Activated gamma-delta T cell treated with anti-CD3 and anti-CD28 coated beads, Interleukin-2, amount 50 U/mL, for 16 hours (primary cell): ENCODE measurements around the gene RUNX1.

Source experiments
- DNase-seq: peaks from one replicate; pipeline ENCODE4 v3.0.0-alpha.2; 2020; ENCODE audit warnings: low read depth

RUNX1 gene

DNA sequence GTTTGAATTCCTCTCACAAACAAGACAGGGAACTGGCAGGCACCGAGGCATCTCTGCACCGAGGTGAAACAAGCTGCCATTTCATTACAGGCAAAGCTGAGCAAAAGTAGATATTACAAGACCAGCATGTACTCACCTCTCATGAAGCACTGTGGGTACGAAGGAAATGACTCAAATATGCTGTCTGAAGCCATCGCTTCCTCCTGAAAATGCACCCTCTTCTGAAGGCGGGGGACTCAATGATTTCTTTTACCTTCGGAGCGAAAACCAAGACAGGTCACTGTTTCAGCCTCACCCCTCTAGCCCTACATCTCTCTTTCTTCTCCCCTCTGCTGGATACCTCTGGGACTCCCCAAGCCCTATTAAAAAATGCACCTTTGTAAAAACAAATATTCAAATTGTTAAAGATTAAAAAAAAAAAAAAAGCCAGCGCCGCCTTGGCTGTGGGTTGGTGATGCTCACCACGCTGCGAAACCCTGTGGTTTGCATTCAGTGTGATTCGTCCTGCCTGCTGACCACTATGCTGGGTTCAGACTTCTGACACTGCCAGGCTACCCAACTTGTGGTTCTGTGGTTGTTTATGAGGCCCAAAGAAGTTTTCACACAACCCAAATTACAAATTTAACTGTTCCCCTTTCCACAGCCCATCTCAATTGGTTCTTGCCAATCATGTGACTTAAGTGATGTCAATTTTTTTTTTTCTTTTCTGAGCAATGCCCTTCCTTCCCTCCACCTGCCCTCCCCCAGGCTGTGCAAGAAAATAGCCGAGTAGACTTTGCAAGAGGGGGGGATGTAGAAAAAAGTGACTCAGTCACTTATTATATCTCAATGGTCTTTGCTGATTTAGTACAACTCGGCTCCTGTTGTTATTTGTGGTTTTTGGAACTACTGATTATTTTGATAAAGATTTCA, at the start of gene RUNX1:
RUNX1 (minus strand) TSS at position 597 of the 912 bp plus-strand sequence.
- DNase-seq: peak; percentile 69

DNA sequence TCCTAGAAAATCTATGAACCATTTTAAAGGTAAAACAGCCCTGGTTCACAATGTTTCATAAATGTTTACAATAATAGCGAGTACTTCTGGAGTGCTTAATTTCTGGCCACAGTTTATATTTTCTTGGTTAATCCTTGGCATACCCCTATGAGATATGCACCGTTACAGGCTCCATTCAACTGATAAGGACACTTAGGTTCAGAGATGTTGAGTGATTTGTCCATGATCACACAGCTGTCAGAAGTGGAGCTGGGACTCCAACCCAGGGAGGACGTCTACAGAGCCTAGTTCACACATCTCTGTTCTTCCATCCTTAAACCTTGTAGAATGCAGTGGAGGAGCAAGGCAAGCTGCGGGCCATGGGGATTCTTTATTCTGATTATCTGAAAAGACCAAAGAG, 48.4 kb upstream of the RUNX1 start:
- DNase-seq: no peak

DNA sequence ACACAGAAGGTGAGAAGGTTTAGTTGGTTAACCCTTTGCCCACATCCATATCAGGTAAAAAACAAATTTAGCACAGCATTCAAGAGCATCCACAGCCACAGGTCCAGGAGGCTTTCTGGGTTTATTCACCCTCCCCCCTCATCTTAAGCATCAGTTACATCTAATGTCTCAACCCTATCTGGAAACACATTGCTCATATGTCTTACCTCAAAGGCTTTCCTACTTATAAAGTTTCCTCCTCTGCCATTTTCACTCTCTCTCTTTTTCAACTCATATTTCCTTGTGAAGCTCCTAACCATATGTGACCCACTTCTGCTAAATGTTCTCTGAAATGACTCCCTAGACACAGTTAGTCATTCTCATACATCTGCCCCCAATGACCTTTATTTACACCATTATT, 47.9 kb upstream of the RUNX1 start:
- DNase-seq: no peak

DNA sequence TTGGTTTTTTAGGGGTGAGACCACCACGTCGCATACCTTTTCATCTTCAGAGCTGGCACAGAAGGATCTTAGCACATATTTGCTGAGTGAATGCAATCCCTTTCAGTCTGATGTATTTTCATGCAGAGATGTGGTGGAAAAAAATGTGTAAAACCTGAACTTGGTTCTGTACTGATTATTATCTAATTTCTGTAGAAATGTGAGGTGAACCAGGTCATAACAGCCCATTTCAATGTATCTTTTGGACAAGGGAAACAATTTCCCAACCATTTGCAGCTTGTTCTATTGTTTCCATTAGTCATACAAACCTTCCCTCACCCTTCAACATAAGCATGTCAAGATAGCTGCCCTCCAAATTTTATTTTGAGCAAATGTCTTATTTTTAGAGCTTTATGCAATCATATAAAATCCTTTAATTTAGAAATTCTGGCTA, 46.8 kb upstream of the RUNX1 start:
- no peak for DNase-seq

DNA sequence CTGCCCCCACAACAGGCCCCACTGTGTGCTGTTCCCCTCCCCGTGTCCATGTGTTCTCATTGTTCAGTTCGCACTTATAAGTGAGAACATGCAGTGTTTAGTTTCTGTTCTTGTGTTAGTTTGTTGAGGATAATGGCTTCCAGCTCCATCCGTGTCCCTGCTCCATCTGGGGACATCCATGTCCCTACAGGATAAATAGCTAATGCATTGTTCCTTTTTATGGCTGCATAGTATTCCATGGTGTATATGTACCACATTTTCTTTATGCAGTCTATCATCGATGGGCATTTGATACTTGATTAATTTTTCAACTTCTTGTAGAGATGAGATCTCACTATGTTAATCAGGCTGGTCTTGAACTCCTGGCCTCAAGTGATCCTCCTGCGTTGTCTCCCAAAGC, 44.4 kb upstream of the RUNX1 start:
- no peak for DNase-seq

DNA sequence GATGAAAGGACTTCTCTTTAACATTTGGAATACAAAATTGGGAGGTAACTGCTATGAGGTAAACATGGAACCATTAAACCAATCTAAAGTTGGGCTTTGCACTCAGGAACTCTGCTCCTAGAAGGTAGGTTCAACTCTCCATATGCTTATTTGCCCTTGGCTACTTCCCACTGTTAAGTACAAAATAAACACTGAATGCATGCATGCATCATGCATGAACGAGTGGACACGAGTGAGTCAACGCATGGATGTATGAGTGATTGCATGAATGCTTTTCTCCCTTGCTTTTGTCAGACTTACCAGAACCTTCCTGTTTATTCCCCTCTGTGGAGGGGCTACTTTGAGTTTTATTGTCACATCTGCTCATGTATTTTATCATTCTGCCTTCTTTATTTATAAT, 42.4 kb upstream of the RUNX1 start:
- no peak for DNase-seq

DNA sequence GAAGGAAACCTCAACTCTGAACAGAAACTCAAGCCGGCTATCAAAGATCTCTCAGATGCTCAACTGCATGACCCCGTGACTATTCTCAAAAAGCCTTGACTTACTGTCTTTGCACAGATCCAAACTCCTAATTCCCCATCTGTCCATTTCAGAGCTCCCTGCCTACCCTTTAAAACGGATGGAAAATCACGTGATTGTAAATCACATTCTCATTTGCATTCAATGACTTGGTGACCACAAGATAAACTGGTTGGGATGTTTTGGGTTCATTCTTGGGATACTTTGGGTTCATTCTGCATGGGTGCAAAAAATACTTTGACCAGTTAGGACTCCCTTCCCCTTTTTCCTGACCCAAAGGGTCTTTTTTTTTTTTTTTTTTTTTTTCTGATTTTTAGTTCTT, 41.3 kb upstream of the RUNX1 start:
- no peak for DNase-seq

DNA sequence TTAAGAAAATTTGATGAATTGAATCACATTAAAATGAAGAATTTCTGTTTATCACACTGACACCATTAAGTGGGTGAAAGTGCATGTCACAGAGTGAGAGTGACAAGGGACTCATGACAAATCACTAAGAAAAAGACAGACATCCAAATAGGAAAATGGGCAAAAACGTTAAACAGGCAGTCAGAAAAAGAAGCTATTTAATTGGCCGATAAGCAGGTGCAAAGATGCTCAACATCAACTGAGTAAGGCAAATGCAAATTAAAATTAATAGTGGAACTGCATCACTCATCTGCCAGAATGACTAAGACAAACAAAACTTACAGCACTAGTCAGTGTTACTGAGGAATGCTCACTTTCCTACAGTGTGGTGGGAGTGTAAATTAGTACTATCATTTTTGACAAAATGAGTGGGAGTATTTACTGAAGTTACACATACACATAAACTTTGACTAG, 39.2 kb upstream of the RUNX1 start:
- DNase-seq: no peak

DNA sequence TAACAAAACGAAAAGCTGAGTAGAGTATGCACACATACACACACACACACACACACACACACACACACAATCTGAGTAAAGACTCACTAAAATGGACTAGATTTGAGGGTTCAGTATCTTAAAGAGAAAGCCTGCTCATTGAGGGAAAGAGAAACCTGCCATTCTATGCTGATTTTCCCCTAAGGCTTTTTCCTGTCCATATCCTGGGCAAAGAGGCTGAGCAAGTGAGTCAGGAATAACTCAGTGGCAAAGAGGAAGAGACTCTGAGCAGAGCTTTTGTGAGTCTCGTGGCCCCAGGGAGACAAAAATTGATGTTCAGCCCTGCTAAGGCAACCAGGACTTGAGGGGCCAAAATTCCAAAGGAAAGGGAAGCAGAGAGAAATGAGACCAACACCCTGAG, 37.3 kb upstream of the RUNX1 start:
- DNase-seq: no peak

DNA sequence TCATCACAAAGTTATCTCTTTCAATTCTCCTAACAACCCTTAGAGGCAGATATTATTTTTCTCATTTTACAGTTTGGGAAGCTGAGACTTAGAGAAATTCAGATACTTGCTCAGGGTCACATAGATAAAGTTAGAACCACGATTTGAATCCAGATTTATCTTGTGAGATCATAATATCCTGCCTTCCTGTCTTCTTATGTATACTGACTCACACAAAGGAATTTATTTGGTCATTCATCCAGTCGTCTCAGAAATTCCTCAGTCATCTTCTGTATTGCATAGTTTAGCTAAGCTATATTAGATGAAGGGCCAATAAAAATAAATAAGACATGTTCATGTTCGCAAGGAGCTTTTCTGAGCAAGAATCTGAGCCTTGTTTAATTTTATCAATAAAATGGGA, 35.8 kb upstream of the RUNX1 start:
- DNase-seq: no peak

DNA sequence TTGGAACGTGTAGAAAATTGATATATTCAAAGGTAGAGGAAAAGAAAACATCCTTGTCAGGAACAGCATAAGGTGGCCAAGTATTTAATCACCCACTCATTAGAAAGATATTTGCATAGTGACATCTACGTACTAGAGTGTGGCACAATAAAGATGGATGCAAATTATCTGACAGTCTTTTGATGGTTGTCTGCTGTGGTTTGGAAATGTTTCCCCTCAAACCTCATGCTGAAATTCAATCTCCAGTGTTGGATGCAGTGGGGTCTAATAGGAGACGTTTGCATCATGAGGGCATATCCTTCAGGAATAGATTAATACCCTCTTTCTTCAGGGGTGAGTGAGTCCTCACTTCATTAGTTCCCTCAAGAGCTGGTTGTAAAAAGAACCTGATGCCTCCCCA, 34.1 kb upstream of the RUNX1 start:
- no peak for DNase-seq

DNA sequence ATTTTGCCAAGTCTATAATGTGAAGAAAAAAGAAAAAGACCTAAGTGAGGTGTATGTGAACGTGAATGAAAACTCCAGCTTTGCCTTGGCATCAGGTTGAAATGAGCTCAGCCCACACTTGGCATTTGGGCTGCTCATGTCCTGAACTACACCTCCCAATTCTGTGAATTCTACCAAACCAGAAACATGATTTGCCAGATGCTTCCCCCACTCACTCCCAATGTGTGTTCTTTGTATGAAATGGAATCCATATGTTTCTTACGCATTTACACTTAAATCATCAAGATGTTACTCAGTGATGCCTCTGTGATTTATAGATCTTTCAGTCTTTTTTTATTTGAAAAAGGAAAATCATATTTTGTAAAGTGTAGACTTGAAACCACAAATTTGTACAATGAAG, 32.8 kb upstream of the RUNX1 start:
- no peak for DNase-seq

DNA sequence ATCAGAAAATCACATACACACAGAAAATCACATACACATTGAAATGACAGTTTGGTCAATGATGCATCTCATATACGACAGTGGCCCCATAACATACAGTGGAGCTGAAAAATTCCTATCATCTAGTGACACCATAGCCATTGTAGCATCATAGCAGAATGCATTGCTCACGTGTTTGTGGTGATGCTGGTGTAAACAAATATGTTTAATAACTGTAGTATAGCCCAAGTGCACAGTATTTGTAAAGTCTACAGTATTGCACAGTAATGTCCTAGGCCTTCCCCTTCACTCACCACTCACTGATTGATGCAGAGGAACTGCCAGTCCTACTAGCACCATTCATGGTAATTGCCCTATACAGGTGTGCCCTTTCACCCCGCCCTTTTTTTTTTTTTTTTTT, 30.1 kb upstream of the RUNX1 start:
- no peak for DNase-seq

DNA sequence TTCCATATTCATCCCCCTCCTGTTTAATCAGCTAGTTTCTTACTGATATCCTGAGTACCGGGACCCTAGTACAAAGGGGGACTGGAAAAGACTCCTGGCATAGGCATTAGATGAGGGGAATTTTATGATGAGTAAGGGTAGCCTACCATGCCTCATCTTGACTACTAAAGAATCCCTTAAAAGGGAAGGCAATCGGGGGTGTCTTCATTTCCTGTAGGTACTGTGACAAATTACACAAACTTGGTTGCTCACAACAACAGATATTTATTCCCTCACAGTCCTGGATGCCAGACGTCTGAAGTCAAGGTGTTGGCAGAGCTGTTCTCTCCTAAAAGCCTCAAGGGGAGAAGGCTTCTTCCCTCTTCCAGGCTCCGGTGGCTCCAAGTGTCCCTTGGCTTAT, 28.9 kb upstream of the RUNX1 start:
- no peak for DNase-seq

DNA sequence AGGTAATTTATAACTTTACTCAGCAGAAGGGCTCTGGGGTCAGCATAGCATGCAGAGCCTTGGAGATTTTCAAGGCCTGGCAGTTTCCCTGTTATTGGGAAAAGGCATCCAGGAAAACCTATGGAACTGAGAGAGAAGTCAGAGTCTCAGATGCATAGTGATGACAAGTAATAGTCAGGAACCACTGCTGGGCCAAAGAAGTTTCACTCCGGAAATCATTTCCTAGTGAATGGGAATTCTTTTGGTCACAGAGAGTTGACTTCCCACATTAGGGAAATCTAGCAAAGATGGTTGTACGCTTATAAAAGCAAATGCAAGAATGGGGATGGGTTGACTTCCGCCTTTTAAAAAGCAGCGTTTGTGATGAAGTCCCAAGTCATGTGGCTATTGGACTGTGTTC, 28.4 kb upstream of the RUNX1 start:
- no peak for DNase-seq

DNA sequence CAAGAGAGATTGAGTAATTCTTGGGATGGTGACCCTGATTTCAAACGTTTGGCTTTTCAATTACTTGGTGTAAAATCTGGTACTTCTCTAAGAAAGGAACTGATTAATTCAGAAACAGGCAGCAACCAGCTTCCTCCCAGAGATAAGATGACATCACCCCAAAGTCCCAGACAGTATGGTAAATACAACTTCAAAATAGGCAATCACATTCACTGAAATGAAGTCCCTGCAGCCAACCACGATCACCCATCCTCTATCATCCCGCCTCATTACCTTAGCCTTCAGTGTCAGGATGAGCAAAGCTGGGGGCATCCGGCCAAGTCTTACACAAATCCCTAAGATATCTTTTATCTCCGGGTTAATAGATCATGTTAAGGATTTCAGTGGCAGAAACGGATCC, 26.4 kb upstream of the RUNX1 start:
- no peak for DNase-seq

DNA sequence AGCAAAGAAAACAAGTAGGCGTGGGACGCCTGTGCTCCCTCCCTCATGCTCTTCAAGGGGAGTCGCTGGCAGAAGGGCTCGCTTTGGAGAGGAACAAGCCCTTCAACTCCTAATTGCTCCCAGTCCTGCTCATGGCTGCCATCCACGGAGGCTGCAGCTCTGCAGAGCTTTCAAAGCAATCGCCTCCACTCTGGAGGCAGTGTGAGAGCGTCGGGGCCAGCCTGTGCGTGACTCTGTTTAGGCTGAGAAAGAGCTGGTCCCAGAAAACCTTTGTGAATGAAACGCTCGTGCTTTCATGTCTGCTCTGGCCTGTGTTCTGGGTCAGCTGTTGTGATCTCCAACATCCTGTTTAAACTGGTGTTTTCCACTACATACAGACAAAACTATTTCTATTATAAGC, 23.9 kb upstream of the RUNX1 start:
- DNase-seq: no peak

DNA sequence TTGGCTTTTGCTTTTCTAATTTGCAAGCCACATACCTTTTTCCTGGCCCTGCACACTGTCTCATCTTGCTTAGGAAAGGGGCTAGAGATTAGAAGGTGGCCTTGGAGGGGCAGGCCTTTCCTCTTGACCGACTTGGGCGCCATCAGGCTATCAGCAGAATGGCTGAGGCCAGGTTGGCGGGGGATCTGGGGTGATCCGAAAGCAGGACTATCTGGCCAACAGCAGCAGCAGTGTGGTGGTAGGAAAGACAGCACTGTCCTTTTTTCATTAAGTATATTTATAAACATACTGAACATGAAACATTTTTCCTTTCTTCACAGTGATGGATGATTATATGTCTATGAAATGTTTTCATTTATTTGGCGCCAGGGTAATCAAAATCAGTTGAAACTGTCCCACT, 23.5 kb upstream of the RUNX1 start:
- DNase-seq: no peak

DNA sequence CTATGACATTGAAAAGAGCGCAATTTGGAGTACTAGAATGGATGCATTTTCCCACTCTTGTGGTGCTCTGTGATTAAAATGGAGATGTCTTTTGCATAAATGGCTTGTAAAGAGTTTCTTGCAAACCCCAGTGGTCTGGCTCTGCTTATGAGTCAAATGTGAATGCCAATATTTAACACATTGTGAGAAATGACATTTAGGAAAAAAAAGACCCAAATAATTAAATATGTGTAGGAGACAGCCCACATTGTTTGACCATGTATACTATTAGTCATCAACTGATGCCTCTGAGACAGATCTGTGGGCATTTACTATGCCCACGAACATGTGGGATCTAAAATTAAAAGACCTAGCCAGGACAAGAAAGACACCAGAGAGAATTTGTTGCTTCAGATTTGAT, 22.2 kb upstream of the RUNX1 start:
- DNase-seq: no peak

DNA sequence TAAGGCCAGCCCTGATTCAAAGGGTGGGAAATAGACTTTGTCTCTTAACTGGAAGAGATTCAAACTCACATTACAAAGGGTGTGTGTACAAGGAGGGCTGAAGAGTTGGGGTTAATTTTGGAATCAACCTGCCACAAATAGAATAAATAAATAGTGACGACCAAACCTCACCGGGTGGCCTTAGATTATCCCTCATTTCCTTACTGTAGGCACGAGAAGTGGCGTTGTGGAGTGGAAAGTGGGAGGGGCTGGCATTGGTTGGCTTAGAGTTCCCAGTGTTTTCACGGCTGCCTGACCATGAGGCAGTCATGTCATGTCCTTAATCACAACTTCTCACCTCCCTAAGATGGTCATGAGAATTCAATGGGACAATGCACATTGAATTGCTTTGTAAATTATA, 21.3 kb upstream of the RUNX1 start:
- DNase-seq: no peak

DNA sequence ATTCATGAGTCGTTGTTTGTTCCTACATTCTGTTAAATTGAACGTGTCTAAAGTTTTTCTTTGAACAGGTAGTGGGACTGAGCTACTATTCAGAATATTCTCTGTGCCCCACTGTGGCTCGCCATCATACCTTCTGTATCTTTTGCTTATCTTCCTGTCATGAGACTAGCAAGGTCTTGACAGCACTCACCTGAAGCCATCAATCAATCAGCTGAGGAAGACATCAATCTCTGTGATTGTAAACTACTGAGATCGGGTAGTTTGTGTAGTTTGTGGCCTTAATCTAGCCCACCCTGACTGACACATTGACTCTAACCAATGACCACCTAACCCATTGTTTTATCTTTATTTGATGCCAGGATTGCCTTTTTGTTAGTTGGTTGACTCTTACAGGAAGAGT, 17.7 kb upstream of the RUNX1 start:
- DNase-seq: no peak

DNA sequence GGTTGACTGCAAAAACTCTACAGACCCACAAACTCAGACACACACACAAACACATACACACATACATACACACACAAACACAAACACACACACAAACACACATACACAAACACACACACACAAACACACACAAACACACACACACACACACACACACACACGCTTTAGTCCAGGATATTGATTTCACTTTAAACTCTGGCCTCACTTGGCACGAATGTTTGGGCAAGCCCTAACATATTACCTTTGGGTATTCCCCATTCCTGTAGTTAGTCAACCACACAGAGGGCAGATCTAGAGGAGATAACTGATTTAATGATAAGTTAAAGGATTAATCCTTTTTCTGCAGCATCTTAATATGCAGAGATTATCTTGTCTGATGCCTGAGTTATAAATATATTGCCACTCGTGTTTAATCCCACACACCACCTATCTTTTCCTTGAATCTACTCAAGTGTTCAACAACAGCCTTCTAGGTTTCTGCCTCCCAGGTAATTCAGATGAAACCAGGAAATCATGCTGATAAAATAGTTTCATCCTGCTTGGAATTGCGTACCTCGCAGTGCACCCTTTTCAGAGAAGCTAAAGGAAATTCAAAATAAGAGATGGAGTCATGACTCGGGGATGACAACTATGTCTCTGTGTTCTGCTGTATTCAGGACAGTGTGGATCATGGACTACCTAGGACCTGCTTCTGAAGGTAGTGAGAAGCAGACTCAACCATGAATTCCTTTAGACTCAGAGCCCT, 14.5 kb upstream of the RUNX1 start:
- no peak for DNase-seq

DNA sequence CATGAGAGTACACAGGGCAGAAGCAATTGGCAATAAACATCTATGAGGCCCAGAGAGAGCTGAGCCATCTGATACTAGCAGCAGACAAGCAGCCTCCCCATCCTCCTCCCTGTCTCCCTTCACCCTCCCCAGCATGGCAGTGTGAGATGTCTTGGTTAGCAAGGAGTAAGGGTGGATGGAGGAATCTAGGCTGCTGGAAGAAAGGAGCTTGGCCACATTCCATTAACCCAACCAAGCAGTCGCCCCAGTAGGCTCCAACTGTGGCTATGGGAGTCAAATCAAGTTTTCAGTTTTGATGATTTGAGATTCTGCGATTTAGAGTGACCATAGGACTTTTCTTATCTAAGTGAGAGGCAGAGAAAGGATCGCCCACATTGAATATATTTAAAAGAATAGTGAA, 12.9 kb upstream of the RUNX1 start:
- no peak for DNase-seq
